ENCODE results near the gene CDK5R1. TPM values are rescaled to one million over a fixed set of nuclear protein-coding genes. Genes with fewer than 3 reads are reported as not detected.

CDK5R1 gene
- polyA plus RNA-seq, 6 donors from 2014 or later = 2.7 to 11.5 (median 4.2) TPM

DNA sequence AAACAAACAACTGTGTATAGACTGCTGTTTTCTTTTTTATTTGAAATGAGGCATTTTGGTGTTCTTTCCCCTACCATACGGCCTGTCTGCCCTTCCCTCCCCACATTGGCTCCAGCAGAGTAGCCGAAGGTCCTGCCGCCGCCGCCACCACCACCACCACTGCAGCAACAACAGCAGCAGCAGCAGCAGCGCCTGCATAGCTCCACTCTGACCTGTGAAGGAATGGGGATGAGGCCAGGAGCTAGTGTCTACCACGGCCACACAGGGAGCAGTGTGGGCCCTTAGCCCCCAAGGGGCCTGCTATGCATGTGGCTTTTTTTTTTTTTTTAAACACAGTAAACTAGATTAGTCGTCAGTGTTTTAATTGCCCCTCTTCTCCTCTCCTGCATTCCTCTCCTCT lies 5.6 kb upstream of the CDK5R1 start:
- Mint-ChIP-seq H3K27ac (peak overlapping the region in 5 of 6 donors; percentile 5 to 95 (median 63)), H3K4me3 (no peak overlapping the region), H3K27me3 (no peaks in the 10 kb centered on the region), H3K9me3 (no peaks in the 10 kb centered on the region), H3K4me1 (peaks cover 4 to 22% (median 18%) of the 10 kb centered on the region in 3 donors), H3K36me3 (peaks cover 8 to 25% of the 10 kb centered on the region in 2 donors)
- DNase-seq (no peak), ATAC-seq (ENCODE audit: low read depth in 2 of 2) (no peak)

DNA sequence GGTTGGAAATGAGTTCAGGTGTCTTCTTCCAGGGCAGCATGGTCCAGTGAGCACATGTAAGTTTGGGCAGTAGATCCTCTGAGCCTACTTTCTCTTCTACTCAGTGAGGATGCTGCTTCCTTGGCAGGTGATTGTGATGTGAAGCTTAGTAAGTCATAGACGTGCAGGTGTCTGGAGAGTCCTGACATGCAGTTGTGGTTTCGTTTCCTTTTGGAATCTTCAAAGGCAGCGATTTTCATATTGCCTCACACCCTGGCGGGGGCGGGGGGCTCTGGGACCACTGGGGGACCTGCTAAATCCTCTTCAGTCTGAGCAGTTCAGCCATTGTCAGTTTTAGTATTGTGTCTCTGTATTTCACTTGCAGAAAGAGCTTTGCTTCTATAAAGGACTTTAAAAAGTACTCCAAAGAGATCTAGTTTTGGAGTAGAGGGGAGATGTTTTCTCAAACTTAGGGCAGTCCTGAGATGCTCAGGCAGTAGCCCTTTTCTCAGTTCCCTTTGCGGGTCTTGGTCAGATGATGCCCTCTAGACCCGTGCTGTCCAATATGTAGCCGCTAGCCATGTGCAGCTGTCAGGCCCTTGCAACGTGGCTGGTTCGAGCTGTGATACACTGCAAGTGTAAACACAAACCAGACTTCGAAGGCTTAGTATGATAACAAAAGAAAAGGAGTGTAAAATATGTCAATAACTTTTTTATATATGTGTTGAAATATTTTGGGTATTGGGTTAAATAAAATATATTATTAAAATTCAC lies 4.0 kb upstream of the CDK5R1 start:
- Mint-ChIP-seq H3K36me3 (peaks cover 6 to 15% of the 10 kb centered on the region in 2 donors), H3K27me3 (no peaks in the 10 kb centered on the region), H3K27ac (peak overlapping the region in 5 of 6 donors; percentile 10 to 70 (median 63)), H3K9me3 (no peaks in the 10 kb centered on the region), H3K4me3 (no peak overlapping the region), H3K4me1 (peaks cover 7 to 25% (median 22%) of the 10 kb centered on the region in 3 donors)
- ATAC-seq (ENCODE audit: low read depth in 2 of 2) = no peak
- no peak for DNase-seq

DNA sequence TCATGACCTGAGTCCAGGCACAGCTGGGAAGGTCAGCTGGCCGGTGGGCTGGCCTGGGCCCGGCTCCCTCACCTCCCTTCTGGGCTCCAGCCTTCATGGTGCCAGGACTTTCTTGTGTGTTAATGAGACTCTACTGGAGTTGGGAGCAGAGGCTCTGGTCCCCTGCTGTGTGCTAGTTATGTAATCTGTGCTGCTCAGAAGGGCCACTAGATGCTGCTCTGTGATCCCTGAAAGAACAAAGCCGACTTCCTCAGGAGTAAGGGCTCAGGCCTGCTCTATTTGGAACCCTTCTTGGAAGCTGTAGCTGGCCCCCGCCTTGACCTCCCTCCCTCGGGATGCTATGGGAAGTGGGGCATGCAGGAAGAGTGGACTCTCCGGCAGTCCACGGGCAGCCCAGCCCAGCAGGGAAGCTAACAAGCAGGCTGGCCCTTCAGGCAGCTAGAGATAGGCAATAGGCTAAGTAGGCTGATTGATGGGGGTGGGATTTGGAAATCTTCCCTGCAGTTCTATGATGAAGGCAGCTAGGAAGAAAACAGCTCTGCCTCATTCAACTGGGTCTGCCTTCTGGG lies 3.3 kb upstream of the CDK5R1 start:
- peaks cover 0 to 12% of the 10 kb centered on the region in 2 donors for H3K36me3 Mint-ChIP-seq
- peak; percentile 23 to 42 for ATAC-seq (ENCODE audit: low read depth in 2 of 2)
- peaks cover 12 to 33% (median 30%) of the 10 kb centered on the region in 3 donors for H3K4me1 Mint-ChIP-seq
- peak overlapping the region in 3 of 8 donors; percentile 40 to 68 (median 47) for H3K4me3 Mint-ChIP-seq
- H3K9me3 Mint-ChIP-seq = no peaks in the 10 kb centered on the region
- peak; percentile 57 for DNase-seq
- peak overlapping the region in 5 of 6 donors; percentile 21 to 91 (median 68) for H3K27ac Mint-ChIP-seq
- H3K27me3 Mint-ChIP-seq = no peaks in the 10 kb centered on the region

DNA sequence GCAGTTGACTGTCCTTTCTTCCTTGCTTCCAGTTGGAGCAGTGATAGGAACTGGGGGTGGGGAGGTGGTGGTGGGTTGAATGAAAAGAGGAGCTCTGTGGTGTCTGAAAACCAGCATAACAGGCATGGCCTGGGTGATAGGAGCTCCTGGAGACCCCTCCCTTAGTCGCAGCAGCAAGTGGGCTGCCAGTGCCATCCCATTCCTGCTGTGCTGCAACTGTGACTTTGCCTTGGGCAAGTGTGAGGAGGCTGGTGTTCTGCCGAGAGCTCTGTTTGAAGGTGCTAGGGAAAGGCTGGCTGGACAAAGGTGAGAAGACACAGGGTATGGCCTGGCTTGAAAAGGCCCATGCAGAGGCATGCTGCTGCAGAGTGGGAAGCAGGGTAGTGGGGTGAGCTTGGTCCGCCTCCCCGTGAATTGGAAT lies 2.7 kb upstream of the CDK5R1 start:
- Mint-ChIP-seq H3K9me3 (no peaks in the 10 kb centered on the region), H3K4me3 (peak overlapping the region in 4 of 8 donors; percentile 1 to 70 (median 22)), H3K27me3 (no peaks in the 10 kb centered on the region), H3K4me1 (peaks cover 16 to 38% (median 36%) of the 10 kb centered on the region in 3 donors), H3K27ac (peak overlapping the region in 5 of 6 donors; percentile 39 to 91 (median 79)), H3K36me3 (peaks cover 0 to 12% of the 10 kb centered on the region in 2 donors)
- DNase-seq (no peak), ATAC-seq (ENCODE audit: low read depth in 2 of 2) (no peak)

DNA sequence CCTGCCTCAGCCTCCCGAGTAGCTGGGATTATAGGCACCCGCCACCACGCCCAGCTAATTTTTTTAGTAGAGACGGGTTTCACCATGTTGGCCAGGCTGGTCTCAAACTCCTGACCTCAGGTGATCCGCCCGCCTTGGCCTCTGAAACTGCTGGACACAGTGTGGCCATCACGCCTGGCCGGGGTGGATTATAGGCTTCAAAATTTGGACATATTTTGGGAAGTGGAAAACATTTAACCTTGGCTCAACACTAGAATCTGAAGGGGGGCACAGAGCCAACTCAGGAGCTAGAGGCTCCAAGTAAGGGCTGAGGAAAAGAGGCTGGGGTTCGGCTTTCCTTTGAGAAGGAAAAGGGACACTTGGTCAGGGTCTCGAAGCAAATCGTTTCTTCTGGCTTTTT lies 2.2 kb upstream of the CDK5R1 start:
- H3K27me3 Mint-ChIP-seq = no peaks in the 10 kb centered on the region
- no peak for ATAC-seq (ENCODE audit: low read depth in 2 of 2)
- no peaks in the 10 kb centered on the region for H3K9me3 Mint-ChIP-seq
- DNase-seq = no peak
- peak overlapping the region in 5 of 8 donors; percentile 22 to 79 (median 70) for H3K4me3 Mint-ChIP-seq
- H3K4me1 Mint-ChIP-seq = peaks cover 20 to 44% (median 37%) of the 10 kb centered on the region in 3 donors
- peaks cover 0 to 12% of the 10 kb centered on the region in 2 donors for H3K36me3 Mint-ChIP-seq
- H3K27ac Mint-ChIP-seq = peak overlapping the region in 4 of 6 donors; percentile 68 to 94 (median 86)

DNA sequence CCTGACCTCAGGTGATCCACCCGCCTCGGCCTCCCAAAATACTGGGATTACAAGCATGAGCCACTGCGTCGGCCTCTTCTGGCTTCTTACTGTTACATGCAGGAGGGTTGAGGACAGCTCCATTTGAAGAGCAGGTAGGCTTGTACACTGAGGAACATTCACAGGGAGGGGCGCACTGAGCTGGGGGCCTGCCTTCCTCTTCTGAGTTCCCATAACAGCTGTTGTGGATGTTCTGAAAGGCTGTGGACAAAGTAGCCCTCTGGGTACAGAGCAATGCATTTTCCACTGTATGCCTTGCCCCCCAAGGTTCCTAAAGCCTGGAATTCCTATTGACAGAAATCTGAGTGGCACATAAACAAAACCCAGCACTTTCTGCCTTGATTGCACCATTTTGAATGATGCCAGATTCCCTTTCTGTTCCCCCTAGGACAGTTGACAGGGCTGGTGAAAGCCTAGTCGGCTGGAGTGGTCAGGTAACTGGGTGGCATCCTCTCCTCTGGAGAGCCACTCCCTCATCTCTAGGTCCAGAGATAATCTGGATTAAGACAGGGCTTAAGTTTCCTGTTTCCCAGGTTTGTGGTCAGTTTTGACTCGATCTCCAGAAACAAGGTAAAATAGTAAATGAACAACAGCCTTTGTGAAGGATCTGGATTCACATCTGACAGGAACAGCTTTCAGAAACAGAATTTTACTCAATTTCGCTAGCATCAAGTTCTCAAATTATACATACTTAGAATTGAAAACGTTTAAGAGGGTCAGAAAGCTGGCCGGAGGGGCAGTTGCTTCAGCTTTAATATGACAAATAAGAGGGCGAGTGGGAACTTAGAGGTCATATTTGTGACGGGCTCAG lies 1.3 kb upstream of the CDK5R1 start:
- DNase-seq (no peak), ATAC-seq (ENCODE audit: low read depth in 2 of 2) (no peak)
- H3K27ac Mint-ChIP-seq = peak overlapping the region; percentile 22 to 94 (median 78)
- H3K4me1 Mint-ChIP-seq = peaks cover 22 to 53% (median 45%) of the 10 kb centered on the region in 3 donors
- H3K36me3 Mint-ChIP-seq = peaks cover 0 to 12% of the 10 kb centered on the region in 2 donors
- H3K27me3 Mint-ChIP-seq = no peaks in the 10 kb centered on the region
- H3K9me3 Mint-ChIP-seq = no peaks in the 10 kb centered on the region
- H3K4me3 Mint-ChIP-seq = peak overlapping the region; percentile 70 to 91 (median 82)

DNA sequence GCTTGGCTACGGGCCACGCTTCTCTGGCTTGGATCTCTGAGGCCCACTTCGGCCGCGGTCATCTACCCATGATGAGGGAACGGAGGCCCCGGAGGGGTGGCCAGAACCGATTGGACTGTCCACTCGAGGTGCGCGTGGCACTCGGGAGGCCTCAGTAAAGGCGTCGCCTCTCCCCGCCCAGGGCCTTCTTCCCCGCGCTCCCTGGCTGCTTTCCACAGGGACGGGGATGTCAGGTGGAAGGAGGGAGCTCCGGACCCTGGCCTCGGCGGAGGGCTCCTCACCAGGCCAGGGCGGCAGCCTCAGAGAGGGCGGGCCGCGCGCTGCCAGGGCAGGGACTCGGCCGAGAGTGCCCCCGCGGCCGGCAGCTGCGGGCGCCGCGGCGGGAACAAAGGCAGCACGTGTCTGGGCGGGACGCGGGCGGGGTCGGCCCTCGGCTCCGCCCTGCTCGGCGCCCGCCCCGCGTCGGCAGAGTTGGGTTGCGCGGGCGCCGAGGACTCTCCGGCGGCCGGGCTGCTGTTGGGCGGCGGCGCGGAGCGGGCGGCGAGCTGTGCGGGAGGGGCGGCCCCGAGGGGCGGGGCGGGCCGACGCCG lies 587 bp upstream of the CDK5R1 start:
- Mint-ChIP-seq H3K9me3 (no peaks in the 10 kb centered on the region), H3K27me3 (no peaks in the 10 kb centered on the region), H3K36me3 (peaks cover 0 to 11% of the 10 kb centered on the region in 2 donors), H3K27ac (peak overlapping the region in 5 of 6 donors; percentile 64 to 94 (median 85)), H3K4me3 (peak overlapping the region; percentile 73 to 91 (median 82)), H3K4me1 (peaks cover 22 to 59% (median 48%) of the 10 kb centered on the region in 3 donors)
- peak; percentile 76 for DNase-seq
- peak; percentile 77 to 79 for ATAC-seq (ENCODE audit: low read depth in 2 of 2)

DNA sequence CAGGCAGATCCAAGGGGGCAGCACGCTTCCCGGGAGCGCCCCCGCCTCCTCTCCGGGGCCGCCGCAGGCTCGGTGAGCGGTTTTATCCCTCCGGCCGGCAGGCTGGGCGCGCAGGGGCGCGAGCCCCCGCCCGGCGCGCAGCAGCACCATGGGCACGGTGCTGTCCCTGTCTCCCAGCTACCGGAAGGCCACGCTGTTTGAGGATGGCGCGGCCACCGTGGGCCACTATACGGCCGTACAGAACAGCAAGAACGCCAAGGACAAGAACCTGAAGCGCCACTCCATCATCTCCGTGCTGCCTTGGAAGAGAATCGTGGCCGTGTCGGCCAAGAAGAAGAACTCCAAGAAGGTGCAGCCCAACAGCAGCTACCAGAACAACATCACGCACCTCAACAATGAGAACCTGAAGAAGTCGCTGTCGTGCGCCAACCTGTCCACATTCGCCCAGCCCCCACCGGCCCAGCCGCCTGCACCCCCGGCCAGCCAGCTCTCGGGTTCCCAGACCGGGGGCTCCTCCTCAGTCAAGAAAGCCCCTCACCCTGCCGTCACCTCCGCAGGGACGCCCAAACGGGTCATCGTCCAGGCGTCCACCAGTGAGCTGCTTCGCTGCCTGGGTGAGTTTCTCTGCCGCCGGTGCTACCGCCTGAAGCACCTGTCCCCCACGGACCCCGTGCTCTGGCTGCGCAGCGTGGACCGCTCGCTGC lies 832 bp downstream of the CDK5R1 start:
- peaks cover 33 to 73% (median 62%) of the 10 kb centered on the region in 3 donors for H3K4me1 Mint-ChIP-seq
- ATAC-seq (ENCODE audit: low read depth in 2 of 2) = no peak
- no peak for DNase-seq
- H3K9me3 Mint-ChIP-seq = no peaks in the 10 kb centered on the region
- no peaks in the 10 kb centered on the region for H3K27me3 Mint-ChIP-seq
- no peaks in the 10 kb centered on the region for H3K36me3 Mint-ChIP-seq
- H3K27ac Mint-ChIP-seq = peak overlapping the region in 5 of 6 donors; percentile 53 to 88 (median 83)
- peak overlapping the region; percentile 80 to 93 (median 88) for H3K4me3 Mint-ChIP-seq

DNA sequence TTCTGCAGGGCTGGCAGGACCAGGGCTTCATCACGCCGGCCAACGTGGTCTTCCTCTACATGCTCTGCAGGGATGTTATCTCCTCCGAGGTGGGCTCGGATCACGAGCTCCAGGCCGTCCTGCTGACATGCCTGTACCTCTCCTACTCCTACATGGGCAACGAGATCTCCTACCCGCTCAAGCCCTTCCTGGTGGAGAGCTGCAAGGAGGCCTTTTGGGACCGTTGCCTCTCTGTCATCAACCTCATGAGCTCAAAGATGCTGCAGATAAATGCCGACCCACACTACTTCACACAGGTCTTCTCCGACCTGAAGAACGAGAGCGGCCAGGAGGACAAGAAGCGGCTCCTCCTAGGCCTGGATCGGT lies 1.4 kb downstream of the CDK5R1 start:
- no peaks in the 10 kb centered on the region for H3K36me3 Mint-ChIP-seq
- DNase-seq = no peak
- H3K4me3 Mint-ChIP-seq = peak overlapping the region; percentile 80 to 93 (median 88)
- no peak for ATAC-seq (ENCODE audit: low read depth in 2 of 2)
- no peaks in the 10 kb centered on the region for H3K27me3 Mint-ChIP-seq
- no peaks in the 10 kb centered on the region for H3K9me3 Mint-ChIP-seq
- peaks cover 38 to 78% (median 68%) of the 10 kb centered on the region in 3 donors for H3K4me1 Mint-ChIP-seq
- H3K27ac Mint-ChIP-seq = peak overlapping the region in 4 of 6 donors; percentile 53 to 88 (median 76)

DNA sequence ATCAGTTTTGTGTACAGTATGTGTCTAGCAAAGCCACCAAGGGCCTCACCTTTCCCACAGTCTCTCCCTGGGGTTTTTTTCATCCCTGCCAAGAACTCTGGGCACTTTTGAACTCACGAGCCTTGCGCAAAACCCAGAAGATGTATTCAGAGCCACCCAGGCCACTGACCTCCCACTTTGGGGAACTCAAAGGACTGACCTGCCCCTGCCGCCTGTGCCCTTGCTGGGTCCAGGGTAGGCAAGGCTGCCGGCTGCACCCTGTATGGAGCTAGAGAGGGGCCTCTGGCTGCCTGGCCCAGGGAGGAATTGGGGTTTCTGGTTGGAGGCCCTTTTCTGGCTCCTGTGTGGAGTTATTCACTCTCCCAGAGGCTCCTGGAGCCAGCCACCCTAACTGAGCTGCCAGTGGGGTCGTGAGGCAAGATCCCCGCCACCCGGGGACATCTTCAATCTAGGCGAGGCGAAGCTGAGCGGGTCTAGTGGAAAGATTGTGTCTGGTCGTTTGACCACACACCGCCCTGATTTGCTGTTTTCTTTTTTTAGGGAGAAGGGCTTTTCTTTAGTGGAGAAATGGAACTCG lies 1.9 kb downstream of the CDK5R1 start:
- peaks cover 38 to 76% (median 68%) of the 10 kb centered on the region in 3 donors for H3K4me1 Mint-ChIP-seq
- H3K36me3 Mint-ChIP-seq = no peaks in the 10 kb centered on the region
- peak overlapping the region; percentile 80 to 93 (median 88) for H3K4me3 Mint-ChIP-seq
- DNase-seq = no peak
- H3K9me3 Mint-ChIP-seq = no peaks in the 10 kb centered on the region
- peak overlapping the region in 5 of 6 donors; percentile 44 to 76 (median 53) for H3K27ac Mint-ChIP-seq
- H3K27me3 Mint-ChIP-seq = no peaks in the 10 kb centered on the region
- no peak for ATAC-seq (ENCODE audit: low read depth in 2 of 2)

DNA sequence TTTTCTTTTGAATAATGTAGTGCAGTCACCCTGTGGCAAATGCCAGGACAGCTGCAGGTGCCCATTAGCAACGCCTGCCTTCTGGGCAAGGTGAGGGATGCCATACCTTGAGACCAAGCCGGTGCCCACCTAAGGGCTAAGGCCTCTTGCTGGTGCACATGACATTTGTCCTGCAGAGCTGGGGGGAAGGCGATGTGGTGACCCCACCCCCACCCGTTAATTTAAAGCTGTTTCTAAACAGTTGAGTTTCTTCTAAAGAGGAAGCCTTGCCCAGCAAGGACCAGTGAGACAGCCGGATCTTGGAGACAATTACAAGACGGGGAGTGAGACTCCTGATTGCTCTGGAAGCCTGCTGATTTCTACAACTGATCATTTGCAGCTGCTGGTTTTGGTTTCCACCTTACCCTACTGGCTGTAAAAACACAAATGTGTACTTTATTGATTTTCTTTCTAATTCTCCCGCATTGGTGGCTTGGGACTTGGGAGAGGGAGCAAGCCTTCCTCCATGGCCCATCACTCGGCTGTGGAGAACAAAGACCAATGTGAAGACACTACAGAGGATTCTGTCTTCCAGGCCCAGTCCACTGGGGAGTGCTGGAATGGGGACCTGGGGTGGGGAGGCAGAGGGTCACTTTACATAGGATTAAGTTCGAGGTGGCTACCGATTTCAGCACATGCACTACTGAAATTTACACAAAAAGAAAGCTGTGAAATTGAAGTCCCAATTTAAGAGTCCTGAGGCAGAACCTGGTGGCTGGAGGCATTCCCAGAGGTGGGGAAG lies 2.7 kb downstream of the CDK5R1 start:
- Mint-ChIP-seq H3K27me3 (no peaks in the 10 kb centered on the region), H3K27ac (peak overlapping the region in 3 of 6 donors; percentile 41 to 47 (median 44))

More for the DNA sequence above, 2.7 kb downstream of the CDK5R1 start:
- Mint-ChIP-seq H3K4me1 (peaks cover 40 to 70% (median 67%) of the 10 kb centered on the region in 3 donors), H3K4me3 (peak overlapping the region; percentile 61 to 89 (median 83)), H3K9me3 (no peaks in the 10 kb centered on the region), H3K36me3 (no peaks in the 10 kb centered on the region)
- ATAC-seq (ENCODE audit: low read depth in 2 of 2) = no peak
- DNase-seq = no peak

All from naive B cell (primary cell).